HL-60 (cell line): Measurements from ENCODE around the gene SYNM.

Experiments used
- DNase-seq, 2 experiments: peaks; one replicate each; pipeline ENCODE4 v3.0.0-alpha.2; 2010 to 2020; ENCODE audit warnings: low read depth in 1 of 2, low spot score in 1 of 2
- H3K27ac ChIP-seq: fragments of 250-450 bp; sonication (Bioruptor Pico); replicated peaks from 2 replicates; pipeline ENCODE4 v1.5.1; 2020; ENCODE audit warnings: mild to moderate bottlenecking, moderate library complexity
- H3K27me3 ChIP-seq: fragments of 250-450 bp; sonication (Bioruptor Pico); 2 replicates; pipeline ENCODE4 v1.5.1; 2021; ENCODE audit warnings: mild to moderate bottlenecking, moderate library complexity; ENCODE audit not compliant: insufficient read depth, poor library complexity, severe bottlenecking
- H3K4me3 ChIP-seq: replicated peaks from 2 replicates; pipeline ENCODE4 v1.5.1; 2011; ENCODE audit warnings: mild to moderate bottlenecking, control low read depth, low read length; ENCODE audit not compliant: insufficient read depth
- GABPA ChIP-seq: IDR thresholded peaks from 2 replicates; pipeline ENCODE4 v1.6.1; 2012; ENCODE audit warnings: low read depth
- POLR2AphosphoS5 ChIP-seq: IDR thresholded peaks from 2 replicates; pipeline ENCODE4 v1.6.1; 2012; ENCODE audit warnings: low read depth
- SPI1 ChIP-seq: IDR thresholded peaks from 2 replicates; pipeline ENCODE4 v1.6.1; 2012; ENCODE audit warnings: low read depth, mild to moderate bottlenecking, borderline replicate concordance
- TF ChIP-seq, protein P1 (sequence below): IDR thresholded peaks from one replicate; pipeline ENCODE4 v1.5.1; 2011; ENCODE audit warnings: low read length, control low read depth, inconsistent platforms; ENCODE audit not compliant: insufficient read depth
- TF ChIP-seq, protein P2 (sequence below): IDR thresholded peaks from 2 replicates; pipeline ENCODE4 v1.6.1; 2012; ENCODE audit warnings: low read depth; ENCODE audit not compliant: insufficient replicate concordance

The SYNM gene

DNA sequence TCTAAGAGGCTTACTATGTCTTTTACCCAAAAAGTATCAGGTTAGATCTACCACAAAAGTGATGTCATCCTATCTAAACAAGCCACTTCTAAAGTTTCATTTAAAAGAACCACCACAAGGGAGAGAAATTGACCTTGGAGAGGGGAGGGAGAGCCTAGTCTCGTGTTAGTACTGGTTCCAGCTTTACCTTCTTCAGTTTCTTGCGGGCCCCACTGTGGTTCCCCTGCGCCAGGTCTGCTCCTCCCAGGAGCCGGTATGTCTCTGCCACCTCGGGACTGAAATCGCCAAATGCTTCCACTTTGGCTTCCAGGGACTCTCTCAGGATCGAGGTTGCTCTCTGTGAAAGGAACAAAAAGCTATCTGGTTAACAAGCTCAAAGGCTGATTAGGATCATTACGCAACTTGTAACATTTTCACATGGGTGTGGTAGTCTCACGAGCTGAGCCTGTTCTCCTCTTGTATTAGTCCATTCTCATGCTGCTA lies 51.1 kb downstream of the SYNM start:
- H3K27me3 ChIP-seq: no peaks in the 10 kb centered on the region
- H3K27ac ChIP-seq: no peak overlapping the region
- DNase-seq: peak in 1 of 2 experiments; percentile 2
- TF ChIP-seq, protein P1, sequence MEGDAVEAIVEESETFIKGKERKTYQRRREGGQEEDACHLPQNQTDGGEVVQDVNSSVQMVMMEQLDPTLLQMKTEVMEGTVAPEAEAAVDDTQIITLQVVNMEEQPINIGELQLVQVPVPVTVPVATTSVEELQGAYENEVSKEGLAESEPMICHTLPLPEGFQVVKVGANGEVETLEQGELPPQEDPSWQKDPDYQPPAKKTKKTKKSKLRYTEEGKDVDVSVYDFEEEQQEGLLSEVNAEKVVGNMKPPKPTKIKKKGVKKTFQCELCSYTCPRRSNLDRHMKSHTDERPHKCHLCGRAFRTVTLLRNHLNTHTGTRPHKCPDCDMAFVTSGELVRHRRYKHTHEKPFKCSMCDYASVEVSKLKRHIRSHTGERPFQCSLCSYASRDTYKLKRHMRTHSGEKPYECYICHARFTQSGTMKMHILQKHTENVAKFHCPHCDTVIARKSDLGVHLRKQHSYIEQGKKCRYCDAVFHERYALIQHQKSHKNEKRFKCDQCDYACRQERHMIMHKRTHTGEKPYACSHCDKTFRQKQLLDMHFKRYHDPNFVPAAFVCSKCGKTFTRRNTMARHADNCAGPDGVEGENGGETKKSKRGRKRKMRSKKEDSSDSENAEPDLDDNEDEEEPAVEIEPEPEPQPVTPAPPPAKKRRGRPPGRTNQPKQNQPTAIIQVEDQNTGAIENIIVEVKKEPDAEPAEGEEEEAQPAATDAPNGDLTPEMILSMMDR: no peak
- TF ChIP-seq POLR2AphosphoS5 (no peak), SPI1 (no peak), GABPA (no peak)
- TF ChIP-seq, protein P2, sequence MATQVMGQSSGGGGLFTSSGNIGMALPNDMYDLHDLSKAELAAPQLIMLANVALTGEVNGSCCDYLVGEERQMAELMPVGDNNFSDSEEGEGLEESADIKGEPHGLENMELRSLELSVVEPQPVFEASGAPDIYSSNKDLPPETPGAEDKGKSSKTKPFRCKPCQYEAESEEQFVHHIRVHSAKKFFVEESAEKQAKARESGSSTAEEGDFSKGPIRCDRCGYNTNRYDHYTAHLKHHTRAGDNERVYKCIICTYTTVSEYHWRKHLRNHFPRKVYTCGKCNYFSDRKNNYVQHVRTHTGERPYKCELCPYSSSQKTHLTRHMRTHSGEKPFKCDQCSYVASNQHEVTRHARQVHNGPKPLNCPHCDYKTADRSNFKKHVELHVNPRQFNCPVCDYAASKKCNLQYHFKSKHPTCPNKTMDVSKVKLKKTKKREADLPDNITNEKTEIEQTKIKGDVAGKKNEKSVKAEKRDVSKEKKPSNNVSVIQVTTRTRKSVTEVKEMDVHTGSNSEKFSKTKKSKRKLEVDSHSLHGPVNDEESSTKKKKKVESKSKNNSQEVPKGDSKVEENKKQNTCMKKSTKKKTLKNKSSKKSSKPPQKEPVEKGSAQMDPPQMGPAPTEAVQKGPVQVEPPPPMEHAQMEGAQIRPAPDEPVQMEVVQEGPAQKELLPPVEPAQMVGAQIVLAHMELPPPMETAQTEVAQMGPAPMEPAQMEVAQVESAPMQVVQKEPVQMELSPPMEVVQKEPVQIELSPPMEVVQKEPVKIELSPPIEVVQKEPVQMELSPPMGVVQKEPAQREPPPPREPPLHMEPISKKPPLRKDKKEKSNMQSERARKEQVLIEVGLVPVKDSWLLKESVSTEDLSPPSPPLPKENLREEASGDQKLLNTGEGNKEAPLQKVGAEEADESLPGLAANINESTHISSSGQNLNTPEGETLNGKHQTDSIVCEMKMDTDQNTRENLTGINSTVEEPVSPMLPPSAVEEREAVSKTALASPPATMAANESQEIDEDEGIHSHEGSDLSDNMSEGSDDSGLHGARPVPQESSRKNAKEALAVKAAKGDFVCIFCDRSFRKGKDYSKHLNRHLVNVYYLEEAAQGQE: no peak
- H3K4me3 ChIP-seq: no peak overlapping the region

DNA sequence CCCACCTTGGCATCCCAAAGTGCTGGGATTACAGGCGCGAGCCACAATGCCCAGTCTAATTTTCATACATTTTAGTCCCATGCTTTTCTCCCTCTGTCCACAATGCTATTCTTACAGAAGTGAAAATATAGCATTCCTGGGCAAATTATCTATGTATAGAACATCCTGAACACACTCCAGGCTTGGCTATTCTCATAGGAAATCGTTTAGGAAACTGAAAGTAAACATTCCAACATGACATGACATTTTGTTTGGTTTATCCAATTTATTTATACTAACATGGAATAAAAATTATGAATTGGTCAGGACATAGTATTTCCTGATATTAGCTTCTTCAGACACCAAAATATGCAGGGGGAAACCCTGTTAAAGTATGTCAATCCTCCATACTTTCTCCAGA lies 52.6 kb downstream of the SYNM start:
- H3K27ac ChIP-seq: no peak overlapping the region
- TF ChIP-seq SPI1: no peak
- TF ChIP-seq, protein P2: no peak
- TF ChIP-seq, protein P1: no peak
- no peak for TF ChIP-seq GABPA
- TF ChIP-seq POLR2AphosphoS5: no peak
- H3K27me3 ChIP-seq: no peaks in the 10 kb centered on the region
- no peak for DNase-seq
- H3K4me3 ChIP-seq: no peak overlapping the region

DNA sequence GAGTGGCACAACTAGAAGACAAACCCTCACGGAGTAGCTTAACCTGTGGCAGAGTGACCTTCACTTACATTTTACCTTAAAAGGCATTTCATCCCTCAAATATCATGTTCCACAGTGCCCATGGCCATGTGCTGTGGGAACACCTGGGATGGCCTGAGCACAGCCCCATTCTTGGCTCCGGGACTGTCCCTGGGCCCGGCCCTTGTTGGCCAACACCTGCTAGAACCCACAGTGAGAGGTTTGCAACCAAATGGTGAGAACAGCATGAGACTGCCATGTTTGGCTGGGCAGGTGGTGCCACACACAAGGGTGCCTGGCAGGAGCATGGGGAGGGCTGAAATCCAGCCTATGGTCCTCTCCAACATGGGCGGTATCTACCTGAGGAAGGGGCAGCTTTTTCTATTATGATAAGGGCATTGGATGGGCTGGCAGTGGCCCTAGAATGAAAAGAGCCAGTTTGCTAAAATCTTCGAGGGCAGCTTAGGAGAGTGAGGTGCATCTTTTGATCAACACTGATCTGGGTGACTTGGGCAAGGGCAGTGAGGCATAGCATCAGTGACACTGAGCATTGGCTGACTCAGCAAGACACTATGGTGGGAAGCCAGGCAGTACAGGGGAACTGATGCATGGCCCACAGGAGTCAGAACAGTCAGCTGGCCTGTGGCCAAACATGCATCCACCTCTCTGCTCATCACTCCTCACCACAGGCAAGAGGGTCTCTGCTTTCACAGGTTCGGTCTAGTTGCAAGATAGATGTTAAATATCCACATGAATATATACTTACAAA lies 53.9 kb downstream of the SYNM start:
- H3K27ac ChIP-seq: no peak overlapping the region
- TF ChIP-seq POLR2AphosphoS5: no peak
- TF ChIP-seq, protein P1: no peak
- no peak overlapping the region for H3K4me3 ChIP-seq
- H3K27me3 ChIP-seq: no peaks in the 10 kb centered on the region
- no peak for DNase-seq
